Endothelial cell of coronary artery (primary cell): ENCODE measurements around the gene TAX1BP3. TPM values are rescaled to one million over a fixed set of nuclear protein-coding genes. Genes with fewer than 3 reads are reported as not detected.

Experiments used
- total RNA-seq: library from RNA; depleted of rRNA; stranded (reverse); fragments of >200 nt; gene quantifications from 2 replicates; pipeline ENCODE4 v1.2.3, GENCODE V29; 2014

The TAX1BP3 gene
- 136 and 204 TPM in 2 replicates for total RNA-seq

GRCh38 chr17:3668279-3669084 is at the start of gene TAX1BP3, which contains the start of gene EMC6:
Gene TAX1BP3 (minus strand): TSS chr17:3668578. CDS start chr17:3668526, 52 bp downstream.
Gene EMC6 (plus strand): TSS chr17:3668812. CDS start chr17:3669147, 335 bp downstream.

GRCh38 chr17:3695723-3696411 is 27.5 kb upstream of the TAX1BP3 start, which contains the start of gene P2RX5:
Gene P2RX5 (minus strand): TSS chr17:3696155. CDS start chr17:3696005, 150 bp downstream.

GRCh38 chr17:3636154-3636907 is 32.0 kb downstream of the TAX1BP3 start, which contains the start of the genes CTNS and SHPK:
Gene CTNS (plus strand): TSS chr17:3636760. CDS start chr17:3640207, 3,447 bp downstream.
Gene SHPK (minus strand): TSS chr17:3636250. CDS start chr17:3636219, 31 bp downstream.

Other genes starting within 250 kb of the TAX1BP3 start
- gene OR1E2, start 234.7 kb downstream of the TAX1BP3 start, total RNA-seq, result not detected in 2 replicates
- 0.09 TPM in 1 of 2 replicates, not detected in the other for gene SPATA22, start 196.8 kb downstream of the TAX1BP3 start, total RNA-seq
- 0.09 TPM in 1 of 2 replicates, not detected in the other for gene ASPA, start 192.6 kb downstream of the TAX1BP3 start, total RNA-seq
- 0.09 TPM in 1 of 2 replicates, not detected in the other for gene TRPV3, start 110.8 kb downstream of the TAX1BP3 start, total RNA-seq
- 0.54 and 1.3 TPM in 2 replicates for gene TRPV1, start 59.2 kb downstream of the TAX1BP3 start, total RNA-seq
- 14.8 and 15.8 TPM in 2 replicates for gene SHPK, start 32.3 kb downstream of the TAX1BP3 start, total RNA-seq
- gene CTNS, start 31.8 kb downstream of the TAX1BP3 start, total RNA-seq, result 11.9 and 12.4 TPM in 2 replicates
- 16.9 and 19.1 TPM in 2 replicates for gene EMC6, start 234 bp upstream of the TAX1BP3 start, total RNA-seq
- 0.18 and 2.3 TPM in 2 replicates for gene P2RX5, start 27.6 kb upstream of the TAX1BP3 start, total RNA-seq
- gene HASPIN, start 55.3 kb upstream of the TAX1BP3 start, total RNA-seq, result 4.5 and 7.9 TPM in 2 replicates
- 13.6 and 27.7 TPM in 2 replicates for gene ITGAE, start 132.6 kb upstream of the TAX1BP3 start, total RNA-seq
- 19.4 and 21.7 TPM in 2 replicates for gene NCBP3, start 177.7 kb upstream of the TAX1BP3 start, total RNA-seq
- 2.9 and 3.9 TPM in 2 replicates for gene CAMKK1, start 224.5 kb upstream of the TAX1BP3 start, total RNA-seq
- gene P2RX1, start 247.9 kb upstream of the TAX1BP3 start, total RNA-seq, result under 0.01 TPM in 1 of 2 replicates, not detected in the other